8988T (cell line): Measurements from ENCODE around the gene NXN.
"Not testable (repeated sequence)": the region's sequence is repeated elsewhere in the genome, so short reads cannot be mapped to it uniquely, and the experiment has no call there.

Experiments used
- DNase-seq: peaks from one replicate; pipeline ENCODE4 v3.0.0; 2011

NXN gene

DNA sequence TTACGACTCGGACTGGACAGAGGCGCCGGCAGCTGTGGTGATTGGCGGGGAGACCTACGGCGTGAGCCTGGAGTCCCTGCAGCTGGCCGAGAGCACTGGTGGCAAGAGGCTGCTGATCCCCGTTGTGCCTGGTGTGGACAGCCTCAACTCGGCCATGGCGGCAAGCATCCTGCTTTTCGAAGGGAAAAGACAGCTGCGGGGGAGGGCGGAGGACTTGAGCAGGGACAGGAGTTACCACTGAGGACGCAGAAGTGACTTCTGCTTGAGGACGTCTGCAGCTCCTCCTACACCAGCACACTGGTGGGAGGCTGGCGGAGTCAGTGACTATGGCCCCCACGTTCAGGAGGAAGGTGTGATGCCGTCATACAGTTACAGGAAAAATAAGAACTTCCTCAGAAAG lies 187.7 kb downstream of the NXN start:
- DNase-seq = no peak

DNA sequence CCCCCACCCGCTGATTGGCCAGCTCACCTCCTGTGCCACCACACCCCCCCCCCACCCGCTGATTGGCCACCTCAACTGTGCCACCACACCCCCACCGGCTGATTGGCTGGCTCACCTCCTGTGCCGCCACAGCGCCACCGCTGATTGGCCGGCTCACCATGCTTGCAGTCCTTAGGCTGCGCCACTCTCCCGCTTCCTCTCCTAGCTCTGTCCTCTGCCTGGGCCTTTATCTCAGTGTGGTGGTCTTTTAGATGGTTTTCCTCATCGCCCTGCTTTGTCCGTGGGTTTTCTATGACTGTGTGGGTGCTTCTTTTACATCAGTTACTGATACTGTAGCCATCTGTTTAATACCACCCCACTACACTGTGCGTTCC lies 188.7 kb downstream of the NXN start:
- DNase-seq = not testable (repeated sequence)

DNA sequence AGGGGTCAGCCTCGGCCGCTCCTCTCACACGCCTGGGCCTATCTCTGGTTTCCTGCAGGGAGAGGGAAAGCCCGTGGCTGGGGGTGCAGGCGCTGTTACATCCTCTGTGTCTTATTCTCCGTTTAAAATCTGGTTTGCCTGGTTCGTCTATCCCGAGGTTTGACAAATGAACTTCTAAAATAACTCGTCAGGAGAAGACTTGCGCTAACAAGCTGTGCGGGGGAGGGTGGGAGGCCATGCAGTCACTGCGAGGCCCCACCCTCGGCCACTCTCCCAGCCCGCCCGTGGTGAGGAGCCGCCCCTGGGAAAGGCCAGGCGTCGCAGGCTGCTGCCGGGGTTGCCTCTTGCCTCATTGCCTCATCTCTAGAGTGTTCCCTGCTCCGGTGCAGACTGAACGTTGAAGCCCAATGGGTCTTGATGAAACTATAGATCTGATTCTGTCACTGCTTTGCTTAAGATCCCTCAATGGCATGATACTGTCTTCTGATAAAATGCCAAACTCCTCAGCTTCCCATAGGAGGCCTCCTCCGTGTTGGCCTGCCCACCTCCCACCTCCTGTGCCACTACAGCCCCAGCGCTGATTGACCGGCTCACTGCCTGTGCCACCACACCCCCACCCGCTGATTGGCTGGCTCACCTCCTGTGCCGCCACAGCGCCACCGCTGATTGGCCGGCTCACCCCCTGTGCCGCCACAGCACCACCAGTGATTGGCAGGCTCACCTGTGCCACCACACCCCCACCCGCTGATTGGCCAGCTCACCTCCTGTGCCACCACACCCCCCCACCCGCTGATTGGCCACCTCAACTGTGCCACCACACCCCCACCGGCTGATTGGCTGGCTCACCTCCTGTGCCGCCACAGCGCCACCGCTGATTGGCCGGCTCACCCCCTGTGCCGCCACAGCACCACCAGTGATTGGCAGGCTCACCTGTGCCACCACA lies 189.4 kb downstream of the NXN start:
- DNase-seq = not testable (repeated sequence)

DNA sequence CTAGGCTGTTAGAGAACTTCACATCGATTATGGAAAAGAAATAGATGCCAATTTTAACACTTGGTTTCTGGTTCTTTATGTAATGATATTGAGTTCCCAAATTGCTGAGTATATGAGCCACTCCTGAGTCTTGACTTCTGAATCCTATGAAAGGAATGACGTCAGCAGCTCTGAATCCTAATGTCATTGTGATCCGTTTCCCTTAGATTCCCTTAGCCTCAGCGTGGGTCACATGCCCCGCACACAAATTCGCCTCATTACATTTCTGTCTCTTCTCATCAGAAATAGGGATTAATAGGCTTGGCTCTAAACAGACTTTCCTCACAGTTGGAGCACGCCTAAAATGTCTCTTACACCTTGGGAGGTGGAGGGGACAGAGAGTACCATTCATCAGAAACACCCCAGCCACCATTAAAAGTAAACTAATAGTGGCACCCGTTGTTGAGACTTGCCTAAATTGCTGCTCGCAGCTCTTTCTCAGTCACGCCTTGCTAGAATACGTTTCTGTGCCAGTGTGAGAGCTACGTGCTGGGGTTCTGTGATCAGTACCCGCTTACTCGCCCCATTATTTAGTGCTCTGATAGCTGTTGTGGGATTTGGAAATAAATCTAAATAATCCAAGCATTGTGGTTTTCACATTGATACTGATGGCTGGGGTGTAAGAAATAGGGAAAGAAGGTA lies 190.3 kb downstream of the NXN start:
- DNase-seq = no peak

DNA sequence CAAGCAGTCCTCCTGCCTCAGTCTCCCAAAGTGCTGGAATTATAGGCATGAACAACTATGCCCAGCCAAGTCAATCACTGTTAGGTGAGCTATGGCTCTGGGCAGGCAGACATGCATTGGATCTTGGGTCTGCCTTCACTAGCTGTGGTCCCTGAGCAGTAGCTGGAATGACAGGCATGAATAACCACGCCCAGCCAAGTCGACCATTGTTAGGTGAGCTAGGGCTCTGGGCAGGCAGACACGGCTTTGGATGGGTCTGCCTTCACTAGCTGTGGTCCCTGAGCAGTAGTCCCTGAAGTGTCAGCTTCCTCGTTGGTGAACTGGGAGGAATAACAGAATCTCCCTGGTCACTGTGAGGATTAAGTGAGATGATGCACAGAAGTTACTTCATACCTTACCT lies 191.0 kb downstream of the NXN start:
- no peak for DNase-seq

DNA sequence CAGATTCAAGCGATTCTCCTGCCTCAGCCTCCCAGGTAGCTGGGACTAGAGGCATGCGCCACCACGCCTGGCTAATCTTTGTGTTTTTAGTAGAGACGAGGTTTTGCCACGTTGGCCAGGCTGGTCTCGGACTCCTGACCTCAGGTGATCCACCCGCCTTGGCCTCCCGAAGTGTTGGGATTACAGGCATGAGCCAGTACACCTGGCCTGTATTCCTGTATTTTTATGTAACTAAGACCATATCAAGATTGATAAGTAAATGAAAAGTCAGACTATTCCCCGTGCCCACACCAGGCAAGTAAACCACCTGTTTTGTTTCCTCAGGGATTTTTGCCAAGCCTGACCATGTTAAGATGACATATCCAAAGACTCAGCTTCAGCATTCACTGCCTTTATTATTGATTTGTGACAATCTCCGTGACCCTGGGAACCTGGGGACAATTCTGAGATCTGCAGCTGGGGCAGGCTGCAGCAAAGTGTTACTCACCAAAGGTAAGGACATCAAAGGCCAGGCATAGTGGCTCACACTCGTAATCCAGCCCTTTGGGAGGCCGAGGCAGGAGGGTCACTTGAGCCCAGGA lies 191.8 kb downstream of the NXN start:
- no peak for DNase-seq

DNA sequence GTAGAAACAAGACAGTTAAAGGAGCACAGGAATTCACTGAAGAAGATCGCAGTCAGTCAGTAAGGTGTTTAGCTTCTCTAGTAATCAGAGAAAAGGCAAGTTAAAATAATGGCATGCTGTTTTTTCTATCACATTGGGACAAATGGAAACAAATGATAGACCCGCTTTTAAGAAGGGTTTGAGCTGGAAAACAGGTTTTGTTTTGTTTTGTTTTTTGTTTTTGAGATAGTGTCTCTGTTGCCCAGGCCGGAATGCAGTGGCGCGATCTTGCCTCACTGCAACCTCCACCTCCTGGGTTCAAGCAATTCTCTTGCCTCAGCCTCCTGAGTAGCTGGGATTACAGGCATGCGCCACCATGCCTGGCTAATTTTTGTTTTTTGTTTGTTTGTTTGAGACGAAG lies 193.7 kb downstream of the NXN start:
- DNase-seq = not testable (repeated sequence)

DNA sequence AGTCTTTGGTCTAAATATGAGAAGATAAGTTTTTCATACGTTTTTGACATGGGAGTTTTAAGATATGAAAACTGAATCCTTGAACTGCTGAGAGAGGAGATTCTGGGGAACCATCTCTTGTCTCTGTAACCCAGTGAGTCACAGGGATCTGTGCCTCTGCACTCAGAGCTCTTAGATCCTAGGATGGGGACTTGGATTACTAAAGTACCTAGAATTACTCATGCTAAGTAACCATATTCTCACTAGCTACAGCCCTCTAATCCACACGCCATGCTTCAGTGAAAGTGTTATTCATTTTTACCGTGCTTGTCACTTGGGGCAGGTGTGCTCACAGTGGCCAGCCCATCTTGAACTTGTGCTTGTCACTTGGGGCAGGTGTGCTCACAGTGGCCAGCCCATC lies 195.4 kb downstream of the NXN start:
- no peak for DNase-seq

DNA sequence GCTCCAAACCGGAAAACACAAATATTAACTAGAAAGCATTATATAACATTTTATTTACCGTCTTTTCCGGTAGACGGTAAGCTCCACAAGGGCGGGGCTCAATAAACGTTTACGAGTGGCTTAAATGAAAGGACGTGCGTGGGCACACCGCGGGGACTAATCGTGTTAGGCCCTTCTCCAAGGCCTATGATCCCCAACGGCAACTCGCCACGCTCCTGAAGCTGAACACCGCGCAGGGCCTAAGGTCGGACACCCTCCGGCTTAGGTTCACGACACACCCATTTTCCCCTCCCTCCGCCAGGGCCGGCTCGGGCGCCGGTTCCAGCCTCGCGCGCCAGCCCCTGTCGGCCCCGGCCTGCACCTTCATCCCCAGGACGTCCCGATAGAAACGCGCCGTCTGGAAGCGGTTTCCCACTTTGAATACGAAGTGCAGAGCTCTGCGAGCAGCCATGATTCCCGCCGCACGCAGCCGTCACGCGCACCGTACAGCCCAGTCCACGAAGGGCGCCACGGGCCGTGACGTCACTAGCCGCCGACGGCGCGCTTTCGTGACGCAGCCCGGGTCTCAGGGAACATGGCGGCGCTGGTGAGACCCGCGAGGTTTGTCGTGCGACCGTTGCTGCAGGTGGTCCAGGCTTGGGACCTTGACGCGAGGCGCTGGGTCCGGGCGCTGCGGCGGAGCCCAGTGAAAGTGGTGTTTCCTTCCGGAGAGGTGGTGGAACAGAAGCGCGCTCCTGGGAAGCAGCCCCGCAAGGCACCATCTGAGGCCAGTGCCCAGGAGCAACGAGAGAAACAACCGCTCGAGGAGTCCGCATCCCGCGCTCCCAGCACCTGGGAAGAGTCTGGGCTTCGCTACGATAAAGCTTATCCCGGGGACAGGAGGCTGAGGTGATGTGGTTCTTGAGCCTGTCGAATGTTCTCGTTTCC lies 197.5 kb downstream of the NXN start, which contains the start of the genes GLOD4 and MRM3:
GLOD4 (minus strand) TSS at position 476 of the 927 bp plus-strand sequence; CDS start at position 451, 25 bp downstream.
MRM3 (plus strand) TSS at position 549 of the 927 bp plus-strand sequence; CDS start at position 575, 26 bp downstream.
- peak; percentile 84 for DNase-seq

DNA sequence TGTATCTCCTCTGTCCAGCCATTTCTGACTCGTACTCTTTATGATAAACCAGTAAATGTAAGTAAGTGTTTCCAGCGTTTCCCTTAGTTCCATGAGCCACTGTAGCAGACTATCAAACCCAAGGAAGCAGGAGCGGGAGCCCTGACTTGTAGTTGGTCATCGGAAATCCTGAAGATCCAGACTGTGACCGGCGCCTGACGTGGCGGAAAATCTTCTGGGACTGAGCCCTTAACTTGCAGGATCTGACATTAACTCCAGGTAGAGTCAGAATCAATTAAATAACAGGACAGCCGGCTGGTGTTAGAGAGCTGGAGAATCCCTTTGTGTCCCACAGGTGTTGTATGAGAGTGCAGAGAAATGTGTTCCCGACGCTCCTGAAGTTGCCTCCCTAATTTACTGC lies 201.5 kb downstream of the NXN start:
- DNase-seq = no peak

DNA sequence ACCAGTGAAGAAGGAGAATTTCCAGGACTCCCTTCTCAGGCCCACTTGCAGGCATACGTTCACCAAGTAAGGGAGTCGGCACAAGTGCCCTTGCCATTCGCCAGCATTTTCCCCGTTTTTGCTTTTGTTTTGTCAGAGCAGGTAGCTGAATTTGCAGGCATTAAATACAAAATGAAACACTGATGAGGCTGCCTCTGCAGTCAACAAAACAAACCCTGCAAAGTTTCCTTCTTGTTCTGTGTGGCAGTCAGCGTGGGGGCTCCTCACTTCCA lies 205.3 kb downstream of the NXN start:
- DNase-seq = no peak

DNA sequence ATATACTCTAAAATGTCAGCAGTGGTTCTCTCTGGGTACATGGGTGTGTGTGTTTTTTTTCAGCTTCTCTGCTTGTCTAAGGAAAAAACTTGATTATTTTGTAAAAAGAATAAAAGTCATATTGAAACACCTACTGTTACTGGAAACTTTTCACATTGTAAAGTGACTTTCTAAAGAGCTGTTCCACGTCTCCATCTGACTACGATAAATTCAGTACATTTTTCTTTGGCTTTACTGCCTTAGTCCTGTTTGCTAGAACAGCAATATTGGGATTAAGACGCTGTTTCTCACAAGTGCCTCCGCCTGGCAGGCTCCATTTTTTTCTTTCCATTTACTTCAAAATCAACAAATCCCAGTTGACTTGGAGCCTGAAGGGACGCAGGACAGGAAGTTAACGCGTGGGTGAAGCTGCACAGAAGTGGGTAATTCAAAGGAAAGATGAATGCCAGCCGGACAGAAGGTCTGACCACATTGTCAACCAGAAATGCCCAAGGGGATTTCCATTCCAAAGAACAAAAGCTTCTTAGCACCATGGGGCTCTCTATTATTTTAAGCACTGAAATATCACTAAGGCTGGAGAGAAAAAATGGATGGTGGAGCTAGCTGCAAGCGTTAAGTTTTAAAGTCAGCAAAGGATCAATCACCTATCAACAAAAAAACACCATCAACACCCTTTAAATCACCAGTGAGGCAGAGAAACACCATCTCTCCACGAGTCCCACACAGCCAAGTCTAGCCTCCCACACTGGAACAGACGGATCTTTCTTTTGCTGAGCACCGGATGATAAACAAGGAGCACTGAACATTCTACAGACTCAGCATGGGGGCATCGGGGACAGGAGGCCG lies 205.9 kb downstream of the NXN start:
- DNase-seq = no peak

DNA sequence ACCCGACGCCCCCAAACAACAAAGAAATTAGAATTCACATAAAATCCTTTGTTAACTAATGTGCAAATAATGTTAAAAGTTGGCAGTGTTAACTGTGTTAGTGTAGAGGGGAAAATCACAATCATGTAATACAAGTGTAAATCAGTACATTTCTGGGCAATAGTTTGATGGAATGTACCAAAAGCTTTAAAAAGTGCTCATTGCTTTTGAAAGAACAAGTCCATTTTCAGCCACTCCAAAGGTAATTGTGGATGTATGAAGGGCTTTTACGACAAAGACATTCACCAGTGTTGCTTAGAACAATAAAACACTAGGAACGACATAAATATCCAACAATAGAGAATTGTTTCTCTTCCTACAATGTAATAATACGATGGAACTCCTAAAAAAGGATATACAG lies 206.6 kb downstream of the NXN start:
- no peak for DNase-seq

DNA sequence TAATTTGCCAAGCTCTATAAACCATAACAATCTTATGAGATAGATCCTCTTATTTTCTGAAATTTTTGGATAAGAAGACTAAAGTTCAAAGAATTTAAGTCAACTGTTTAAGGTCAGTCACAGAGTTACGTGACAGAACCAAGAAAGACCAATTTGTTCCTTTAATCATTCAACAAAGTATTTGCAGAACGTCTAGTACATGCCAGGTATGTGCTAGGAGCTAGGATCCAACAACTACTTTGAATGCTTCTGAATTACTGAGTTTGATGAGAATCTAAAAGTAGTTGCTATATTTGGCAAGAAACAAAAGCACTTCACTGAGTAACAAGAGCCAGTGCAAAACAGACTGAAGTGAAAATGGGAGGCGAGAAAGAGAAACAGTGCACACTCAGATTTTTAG lies 212.5 kb downstream of the NXN start:
- DNase-seq = no peak

DNA sequence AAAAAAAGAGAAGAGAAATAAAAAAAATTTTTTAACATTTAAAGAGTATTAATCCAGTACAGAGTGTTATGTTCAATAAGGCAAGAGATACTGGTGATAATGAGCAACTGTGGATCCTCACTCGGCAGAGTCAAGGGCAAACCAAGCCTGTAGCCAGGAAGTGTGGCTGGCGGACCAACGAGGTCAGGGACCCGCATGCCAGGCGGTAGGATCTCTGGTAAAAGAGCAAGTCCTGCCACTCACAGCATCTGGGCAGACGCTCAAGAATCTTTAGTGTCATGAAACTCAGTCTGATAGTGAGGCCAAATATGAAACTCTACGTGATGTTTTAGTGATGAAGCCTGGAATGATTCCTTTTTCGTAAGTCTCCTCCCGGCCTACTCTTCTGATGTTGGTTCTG lies 219.2 kb downstream of the NXN start:
- no peak for DNase-seq

DNA sequence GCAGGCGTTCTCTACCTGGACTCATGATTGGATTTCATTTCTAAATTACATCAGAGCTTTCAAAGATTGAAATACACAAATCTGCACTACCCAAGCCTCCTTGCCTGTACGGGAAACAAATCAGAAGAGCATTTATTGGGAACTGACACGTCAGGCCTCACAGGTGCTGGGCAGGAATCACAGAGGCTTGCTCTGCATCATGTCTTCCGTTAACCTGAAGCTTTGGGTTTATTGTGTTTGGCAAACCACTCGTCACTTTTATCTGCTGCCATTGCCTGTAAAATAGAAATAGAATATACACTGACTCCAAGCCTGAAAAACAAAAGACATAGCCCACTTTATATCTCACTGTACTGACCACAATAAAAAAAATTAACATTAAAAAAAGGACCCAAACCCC lies 219.6 kb downstream of the NXN start:
- no peak for DNase-seq

DNA sequence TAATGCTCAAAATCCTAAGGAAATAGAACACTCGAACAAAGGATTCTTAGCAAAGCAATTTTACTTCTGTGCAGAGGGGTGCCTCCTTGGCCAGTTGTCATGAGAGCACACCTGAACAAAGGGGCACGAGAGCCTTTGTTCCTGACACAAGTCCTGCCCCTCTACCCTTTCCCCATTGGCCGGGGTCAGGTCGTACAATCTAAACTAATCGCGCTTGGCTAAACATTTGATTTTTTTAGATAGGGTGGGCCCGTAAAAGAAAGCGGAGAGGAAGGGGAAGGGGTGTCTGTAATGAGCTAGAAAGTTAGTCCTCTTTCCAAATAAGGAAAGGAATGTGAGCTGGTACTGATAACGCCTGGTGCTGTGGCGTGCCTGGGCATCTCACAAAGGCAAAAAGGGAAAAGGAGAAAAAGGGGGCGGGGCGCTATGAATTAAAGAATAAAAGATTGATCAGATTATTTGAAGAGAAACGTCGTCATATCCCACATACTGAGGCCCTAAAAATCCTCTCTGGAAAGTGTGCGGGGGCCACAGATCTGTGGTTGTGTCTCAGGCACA lies 223.5 kb downstream of the NXN start:
- DNase-seq = not testable (repeated sequence)

DNA sequence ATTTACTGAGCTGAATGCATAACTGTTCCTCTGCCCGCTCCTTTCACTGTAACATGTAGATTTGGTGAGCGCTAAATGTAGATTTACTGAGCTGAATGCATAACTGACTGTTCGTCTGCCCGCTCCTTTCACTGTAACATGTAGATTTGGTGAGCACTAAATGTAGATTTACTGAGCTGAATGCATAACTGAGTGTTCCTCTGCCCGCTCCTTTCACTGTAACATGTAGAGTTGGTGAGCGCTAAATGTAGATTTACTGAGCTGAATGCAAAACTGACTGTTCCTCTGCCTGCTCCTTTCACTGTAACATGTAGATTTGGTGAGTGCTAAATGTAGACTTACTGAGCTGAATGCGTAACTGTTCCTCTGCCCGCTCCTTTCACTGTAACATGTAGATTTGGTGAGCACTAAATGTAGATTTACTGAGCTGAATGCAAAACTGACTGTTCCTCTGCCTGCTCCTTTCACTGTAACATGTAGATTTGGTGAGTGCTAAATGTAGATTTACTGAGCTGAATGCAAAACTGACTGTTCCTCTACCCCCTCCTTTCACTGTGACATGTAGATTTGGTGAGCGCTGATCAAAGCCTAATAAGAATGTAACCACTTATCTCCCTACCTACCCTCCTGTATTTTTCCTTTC lies 224.1 kb downstream of the NXN start:
- DNase-seq = not testable (repeated sequence)

DNA sequence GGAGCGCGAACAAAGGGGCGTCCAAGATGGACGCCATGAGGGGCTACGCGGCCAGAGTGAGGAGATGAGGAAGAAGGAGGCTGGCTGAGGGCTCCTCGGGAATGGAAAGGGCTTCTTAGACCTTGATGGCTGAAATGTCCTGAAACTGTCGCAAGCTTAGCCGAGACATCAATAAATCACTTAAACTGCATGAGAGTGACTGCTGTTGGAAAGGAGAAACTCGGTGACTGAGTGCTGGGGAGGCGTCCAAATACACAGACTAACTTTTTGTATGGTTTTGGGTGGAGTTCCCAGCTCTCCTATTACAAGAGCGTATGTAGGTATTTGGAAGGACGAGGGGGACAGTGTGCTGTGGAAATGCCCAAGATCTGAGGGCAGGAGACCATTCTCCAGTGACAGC lies 226.2 kb downstream of the NXN start:
- no peak for DNase-seq

DNA sequence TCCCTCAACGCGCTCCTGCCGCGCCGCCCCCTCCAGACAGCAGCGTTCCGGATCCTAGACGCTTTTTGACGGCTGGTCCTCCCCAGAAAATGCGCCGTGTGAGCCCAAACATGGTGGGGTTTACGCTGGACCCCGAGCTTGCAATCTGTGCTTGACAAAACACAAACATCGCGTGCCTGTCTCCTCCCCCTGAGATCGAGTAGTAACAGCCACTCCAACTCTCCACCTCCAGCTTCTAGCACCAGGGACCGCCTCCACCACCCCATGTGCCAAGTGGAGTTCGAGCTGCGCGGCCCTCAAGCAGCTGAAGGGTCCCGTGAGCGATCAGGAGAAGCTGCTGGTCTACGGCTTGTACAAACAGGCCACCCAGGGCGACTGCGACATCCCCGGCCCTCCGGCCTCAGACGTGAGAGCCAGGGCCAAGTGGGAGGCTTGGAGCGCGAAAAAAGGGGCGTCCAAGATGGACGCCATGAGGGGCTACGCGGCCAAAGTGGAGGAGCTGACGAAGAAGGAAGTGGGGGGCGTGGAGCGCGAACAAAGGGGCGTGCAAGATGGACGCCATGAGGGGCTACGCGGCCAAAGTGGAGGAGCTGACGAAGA lies 226.9 kb downstream of the NXN start:
- no peak for DNase-seq
